ENCODE measurements around the gene GRID1.

DNA sequence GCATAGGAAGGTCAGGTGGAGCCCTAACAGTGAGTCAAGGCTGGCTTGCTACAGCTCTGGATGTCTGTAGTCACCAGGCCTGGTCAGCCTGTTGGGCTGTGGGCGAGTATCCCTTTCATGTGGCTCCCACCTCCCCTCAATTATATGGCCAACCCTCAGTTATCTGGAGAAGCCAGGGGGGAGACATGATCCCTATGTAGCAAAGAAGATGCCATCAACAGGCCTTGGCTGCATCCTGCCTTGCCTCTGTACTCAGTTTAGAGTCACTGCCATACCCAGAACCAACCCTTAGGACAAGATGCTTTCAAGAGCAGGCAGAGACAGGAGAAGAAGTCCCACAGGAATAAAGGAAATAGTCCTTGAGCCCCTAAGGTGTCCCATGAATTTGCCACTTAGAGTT is 763.9 kb downstream of the GRID1 start:
- TF ChIP-seq, protein P1, sequence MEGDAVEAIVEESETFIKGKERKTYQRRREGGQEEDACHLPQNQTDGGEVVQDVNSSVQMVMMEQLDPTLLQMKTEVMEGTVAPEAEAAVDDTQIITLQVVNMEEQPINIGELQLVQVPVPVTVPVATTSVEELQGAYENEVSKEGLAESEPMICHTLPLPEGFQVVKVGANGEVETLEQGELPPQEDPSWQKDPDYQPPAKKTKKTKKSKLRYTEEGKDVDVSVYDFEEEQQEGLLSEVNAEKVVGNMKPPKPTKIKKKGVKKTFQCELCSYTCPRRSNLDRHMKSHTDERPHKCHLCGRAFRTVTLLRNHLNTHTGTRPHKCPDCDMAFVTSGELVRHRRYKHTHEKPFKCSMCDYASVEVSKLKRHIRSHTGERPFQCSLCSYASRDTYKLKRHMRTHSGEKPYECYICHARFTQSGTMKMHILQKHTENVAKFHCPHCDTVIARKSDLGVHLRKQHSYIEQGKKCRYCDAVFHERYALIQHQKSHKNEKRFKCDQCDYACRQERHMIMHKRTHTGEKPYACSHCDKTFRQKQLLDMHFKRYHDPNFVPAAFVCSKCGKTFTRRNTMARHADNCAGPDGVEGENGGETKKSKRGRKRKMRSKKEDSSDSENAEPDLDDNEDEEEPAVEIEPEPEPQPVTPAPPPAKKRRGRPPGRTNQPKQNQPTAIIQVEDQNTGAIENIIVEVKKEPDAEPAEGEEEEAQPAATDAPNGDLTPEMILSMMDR (IDR thresholded peaks at IDR 0.05), result no peak
- TF ChIP-seq POLR2A (IDR thresholded peaks at IDR 0.05), result no peak
